Right lobe of liver (tissue), 4 donors: ENCODE measurements around the gene CPNE1.

Experiments
- POLR2A ChIP-seq: fragments of 450-650 bp; IDR thresholded peaks from one replicate; pipeline ENCODE4 v1.6.1; 2017; ENCODE audit warnings: antibody characterized with exemption, mild to moderate bottlenecking
- TF ChIP-seq, protein P1 (sequence below), 4 donors: fragments of 200-600 bp in 3 of 4; fragments of 450-650 bp in 1 of 4; IDR thresholded peaks; one replicate each; pipeline versions ENCODE4 v1.5.1 to v1.8.0; 2016 to 2022; ENCODE audit warnings: antibody characterized with exemption in 4 of 4, mild to moderate bottlenecking in 2 of 4
- donor health status: DM: no; HTN: no; CAD: no.
- donor health status: DM: no; HTN: no; CAD: no.
- donor health status: DM: no; HTN: yes; CAD: no.

DNA sequence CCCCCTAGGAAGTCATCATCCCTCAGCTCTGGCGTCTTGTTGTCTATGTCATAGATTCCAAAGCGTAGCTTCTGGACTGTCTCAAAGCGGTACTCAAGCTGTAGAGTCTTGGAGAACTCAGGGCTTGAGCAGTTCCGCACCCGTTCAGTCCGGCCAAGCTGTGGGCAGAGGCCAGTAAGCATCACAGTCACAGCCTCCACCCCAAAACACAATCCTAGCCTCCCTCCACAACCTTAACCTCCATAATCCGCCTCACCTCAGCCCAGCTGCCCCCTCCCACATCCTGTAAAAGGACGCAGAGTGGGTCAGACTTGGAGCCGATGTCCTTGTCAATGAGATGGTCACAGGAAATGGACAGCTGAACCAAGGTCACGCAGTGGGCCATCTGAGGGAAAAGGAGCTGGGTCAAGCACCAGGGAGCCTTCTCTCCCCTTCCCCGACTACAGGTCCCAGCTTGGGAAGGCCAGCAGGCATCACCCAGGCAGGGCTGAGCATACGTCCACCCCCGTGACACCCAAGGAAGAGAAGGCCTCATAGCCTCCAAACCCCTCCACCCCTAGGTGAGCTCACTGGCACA is 32.1 kb downstream of the CPNE1 start:
- TF ChIP-seq, protein P1, sequence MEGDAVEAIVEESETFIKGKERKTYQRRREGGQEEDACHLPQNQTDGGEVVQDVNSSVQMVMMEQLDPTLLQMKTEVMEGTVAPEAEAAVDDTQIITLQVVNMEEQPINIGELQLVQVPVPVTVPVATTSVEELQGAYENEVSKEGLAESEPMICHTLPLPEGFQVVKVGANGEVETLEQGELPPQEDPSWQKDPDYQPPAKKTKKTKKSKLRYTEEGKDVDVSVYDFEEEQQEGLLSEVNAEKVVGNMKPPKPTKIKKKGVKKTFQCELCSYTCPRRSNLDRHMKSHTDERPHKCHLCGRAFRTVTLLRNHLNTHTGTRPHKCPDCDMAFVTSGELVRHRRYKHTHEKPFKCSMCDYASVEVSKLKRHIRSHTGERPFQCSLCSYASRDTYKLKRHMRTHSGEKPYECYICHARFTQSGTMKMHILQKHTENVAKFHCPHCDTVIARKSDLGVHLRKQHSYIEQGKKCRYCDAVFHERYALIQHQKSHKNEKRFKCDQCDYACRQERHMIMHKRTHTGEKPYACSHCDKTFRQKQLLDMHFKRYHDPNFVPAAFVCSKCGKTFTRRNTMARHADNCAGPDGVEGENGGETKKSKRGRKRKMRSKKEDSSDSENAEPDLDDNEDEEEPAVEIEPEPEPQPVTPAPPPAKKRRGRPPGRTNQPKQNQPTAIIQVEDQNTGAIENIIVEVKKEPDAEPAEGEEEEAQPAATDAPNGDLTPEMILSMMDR (IDR thresholded peaks at IDR 0.05) = no peak
- TF ChIP-seq POLR2A = no peak
